Measurements from ENCODE around the gene HCN4.

HCN4 gene

DNA sequence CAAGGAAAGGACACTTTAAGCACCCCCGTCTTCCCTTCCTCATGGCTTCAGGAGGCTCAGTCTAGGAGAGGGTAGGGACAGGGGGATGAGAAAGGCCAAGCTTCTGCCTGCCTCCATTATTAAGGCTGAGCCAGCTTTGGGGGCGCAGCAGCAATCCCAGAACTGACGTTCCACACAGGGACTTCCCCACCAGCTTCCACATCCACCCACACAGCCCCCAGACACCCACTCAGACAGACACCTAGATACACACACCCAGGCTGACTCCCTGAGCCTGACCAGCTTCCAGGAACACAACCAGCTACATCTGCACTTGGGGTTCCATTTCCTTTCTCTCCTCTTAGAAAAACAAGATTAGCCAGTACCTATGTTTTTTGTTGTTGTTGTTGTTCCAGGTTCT lies 4.7 kb downstream of the HCN4 start:
- H3K4me1 ChIP-seq (ENCODE audit: low read length), result peaks cover 8% of the 10 kb centered on the region; the same call in 1 of the 2 replicates
- H3K4me2 ChIP-seq (ENCODE audit: low read length), result no peak overlapping the region
- H3K27ac ChIP-seq (ENCODE audit: low read length), result no peak overlapping the region
- no peak for TF ChIP-seq EZH2phosphoT487 (IDR thresholded peaks at IDR 0.05; ENCODE audit: low read depth)
- TF ChIP-seq, protein P1, sequence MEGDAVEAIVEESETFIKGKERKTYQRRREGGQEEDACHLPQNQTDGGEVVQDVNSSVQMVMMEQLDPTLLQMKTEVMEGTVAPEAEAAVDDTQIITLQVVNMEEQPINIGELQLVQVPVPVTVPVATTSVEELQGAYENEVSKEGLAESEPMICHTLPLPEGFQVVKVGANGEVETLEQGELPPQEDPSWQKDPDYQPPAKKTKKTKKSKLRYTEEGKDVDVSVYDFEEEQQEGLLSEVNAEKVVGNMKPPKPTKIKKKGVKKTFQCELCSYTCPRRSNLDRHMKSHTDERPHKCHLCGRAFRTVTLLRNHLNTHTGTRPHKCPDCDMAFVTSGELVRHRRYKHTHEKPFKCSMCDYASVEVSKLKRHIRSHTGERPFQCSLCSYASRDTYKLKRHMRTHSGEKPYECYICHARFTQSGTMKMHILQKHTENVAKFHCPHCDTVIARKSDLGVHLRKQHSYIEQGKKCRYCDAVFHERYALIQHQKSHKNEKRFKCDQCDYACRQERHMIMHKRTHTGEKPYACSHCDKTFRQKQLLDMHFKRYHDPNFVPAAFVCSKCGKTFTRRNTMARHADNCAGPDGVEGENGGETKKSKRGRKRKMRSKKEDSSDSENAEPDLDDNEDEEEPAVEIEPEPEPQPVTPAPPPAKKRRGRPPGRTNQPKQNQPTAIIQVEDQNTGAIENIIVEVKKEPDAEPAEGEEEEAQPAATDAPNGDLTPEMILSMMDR (IDR thresholded peaks at IDR 0.05; ENCODE audit: low read depth, low read length), result no peak
- no peaks in the 10 kb centered on the region for H3K36me3 ChIP-seq (replicated peaks; ENCODE audit: low read depth, low read length)
- peaks cover 39% of the 10 kb centered on the region for H3K27me3 ChIP-seq (ENCODE audit: low read depth, low read length)
- no peaks in the 10 kb centered on the region for H4K20me1 ChIP-seq (ENCODE audit: insufficient read depth, low read length)
- H3K9me3 ChIP-seq (ENCODE audit: insufficient read depth, low read length), result no peaks in the 10 kb centered on the region
- no peak overlapping the region for H3K4me3 ChIP-seq (ENCODE audit: low read length)
- no peaks in the 10 kb centered on the region for H3K79me2 ChIP-seq (ENCODE audit: low read length)
- H3K9ac ChIP-seq (ENCODE audit: low read length), result no peak overlapping the region
- H2AFZ ChIP-seq (ENCODE audit: low read depth, low read length), result no peak overlapping the region

DNA sequence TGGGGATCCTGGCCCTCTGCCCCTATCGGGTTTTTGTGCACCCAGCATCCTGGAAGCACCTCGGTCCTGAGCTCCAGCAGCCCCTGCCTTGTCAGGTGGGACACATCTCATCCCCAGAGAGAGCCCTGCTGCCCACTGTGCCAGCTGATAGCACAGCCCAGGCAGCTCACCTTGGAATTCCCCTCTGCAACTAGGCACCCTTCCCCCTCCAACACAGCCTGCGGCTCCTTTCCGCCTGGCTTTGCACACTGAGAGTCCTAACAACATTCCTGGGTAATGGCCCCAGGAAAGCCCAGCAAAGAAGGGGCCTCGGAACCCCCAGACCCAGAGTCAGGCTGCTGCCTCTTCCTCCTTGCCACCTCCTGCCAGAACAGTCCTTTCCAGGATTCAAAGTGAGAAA lies 5.9 kb downstream of the HCN4 start:
- Histone ChIP-seq H4K20me1 (ENCODE audit: insufficient read depth, low read length) (no peaks in the 10 kb centered on the region), H2AFZ (ENCODE audit: low read depth, low read length) (no peak overlapping the region), H3K4me2 (ENCODE audit: low read length) (no peak overlapping the region), H3K79me2 (ENCODE audit: low read length) (no peaks in the 10 kb centered on the region), H3K9me3 (ENCODE audit: insufficient read depth, low read length) (no peaks in the 10 kb centered on the region), H3K27ac (ENCODE audit: low read length) (no peak overlapping the region), H3K4me3 (ENCODE audit: low read length) (no peak overlapping the region), H3K36me3 (replicated peaks; ENCODE audit: low read depth, low read length) (no peaks in the 10 kb centered on the region), H3K27me3 (ENCODE audit: low read depth, low read length) (peaks cover 49% of the 10 kb centered on the region), H3K4me1 (ENCODE audit: low read length) (peaks cover 8% of the 10 kb centered on the region; the same call in 1 of the 2 replicates), H3K9ac (ENCODE audit: low read length) (no peak overlapping the region)
- TF ChIP-seq, protein P1 (IDR thresholded peaks at IDR 0.05; ENCODE audit: low read depth, low read length), result no peak
- TF ChIP-seq EZH2phosphoT487 (IDR thresholded peaks at IDR 0.05; ENCODE audit: low read depth), result no peak

DNA sequence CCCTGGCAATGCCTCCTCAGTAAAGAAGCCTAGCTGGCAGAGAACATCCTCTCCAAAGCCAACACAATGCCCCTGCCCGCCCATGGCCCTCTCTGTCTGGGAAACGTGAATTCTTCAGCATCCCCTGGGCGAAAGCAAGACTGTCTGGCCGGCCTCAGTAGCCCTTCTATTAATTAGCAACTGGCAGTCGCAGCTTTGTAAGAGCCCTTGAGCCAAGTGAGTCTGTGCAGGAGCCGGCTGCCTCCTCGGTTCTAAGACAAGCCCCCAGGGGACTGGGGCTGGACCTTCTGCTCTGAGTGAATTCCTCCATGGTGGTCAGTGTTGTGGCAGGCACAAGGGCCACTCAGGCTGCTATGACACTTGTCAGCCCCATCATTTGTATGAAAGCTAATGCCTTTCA lies 7.4 kb downstream of the HCN4 start:
- no peaks in the 10 kb centered on the region for H3K9me3 ChIP-seq (ENCODE audit: insufficient read depth, low read length)
- H3K27ac ChIP-seq (ENCODE audit: low read length), result no peak overlapping the region
- H3K4me2 ChIP-seq (ENCODE audit: low read length), result no peak overlapping the region
- no peak overlapping the region for H3K4me3 ChIP-seq (ENCODE audit: low read length)
- H2AFZ ChIP-seq (ENCODE audit: low read depth, low read length), result no peak overlapping the region
- H3K27me3 ChIP-seq (ENCODE audit: low read depth, low read length), result peaks cover 62% of the 10 kb centered on the region
- TF ChIP-seq, protein P1 (IDR thresholded peaks at IDR 0.05; ENCODE audit: low read depth, low read length), result no peak
- TF ChIP-seq EZH2phosphoT487 (IDR thresholded peaks at IDR 0.05; ENCODE audit: low read depth), result no peak
- no peaks in the 10 kb centered on the region for H3K36me3 ChIP-seq (replicated peaks; ENCODE audit: low read depth, low read length)
- H3K9ac ChIP-seq (ENCODE audit: low read length), result no peak overlapping the region
- no peaks in the 10 kb centered on the region for H4K20me1 ChIP-seq (ENCODE audit: insufficient read depth, low read length)
- no peaks in the 10 kb centered on the region for H3K79me2 ChIP-seq (ENCODE audit: low read length)
- peaks cover 8% of the 10 kb centered on the region; the same call in 1 of the 2 replicates for H3K4me1 ChIP-seq (ENCODE audit: low read length)

DNA sequence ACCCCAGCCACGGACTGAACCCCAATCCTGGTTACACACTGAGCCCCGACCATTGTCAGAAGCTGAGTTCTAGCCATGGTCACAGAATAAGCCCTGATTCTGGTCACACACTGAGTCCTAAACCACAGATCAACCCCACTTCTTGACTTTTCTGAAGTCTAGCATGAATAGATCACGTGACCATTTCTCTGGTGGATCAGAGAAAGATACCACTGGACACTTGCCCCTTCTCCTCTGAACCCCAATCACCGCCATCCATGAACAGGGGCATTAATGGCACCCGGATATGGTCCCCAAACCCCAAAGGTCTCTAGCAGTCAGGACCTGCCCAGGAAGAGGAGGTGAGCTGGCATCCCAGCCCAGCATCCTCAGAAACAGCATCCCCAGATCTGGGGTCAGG lies 9.1 kb downstream of the HCN4 start:
- H3K9ac ChIP-seq (ENCODE audit: low read length), result no peak overlapping the region
- no peaks in the 10 kb centered on the region for H3K9me3 ChIP-seq (ENCODE audit: insufficient read depth, low read length)
- H3K79me2 ChIP-seq (ENCODE audit: low read length), result no peaks in the 10 kb centered on the region
- TF ChIP-seq, protein P1 (IDR thresholded peaks at IDR 0.05; ENCODE audit: low read depth, low read length), result no peak
- no peak for TF ChIP-seq EZH2phosphoT487 (IDR thresholded peaks at IDR 0.05; ENCODE audit: low read depth)
- peaks cover 8% of the 10 kb centered on the region; the same call in 1 of the 2 replicates for H3K4me1 ChIP-seq (ENCODE audit: low read length)
- no peaks in the 10 kb centered on the region for H4K20me1 ChIP-seq (ENCODE audit: insufficient read depth, low read length)
- no peak overlapping the region for H3K27ac ChIP-seq (ENCODE audit: low read length)
- no peak overlapping the region for H3K4me3 ChIP-seq (ENCODE audit: low read length)
- H3K4me2 ChIP-seq (ENCODE audit: low read length), result no peak overlapping the region
- H3K36me3 ChIP-seq (replicated peaks; ENCODE audit: low read depth, low read length), result no peaks in the 10 kb centered on the region
- no peak overlapping the region for H2AFZ ChIP-seq (ENCODE audit: low read depth, low read length)
- peaks cover 58% of the 10 kb centered on the region for H3K27me3 ChIP-seq (ENCODE audit: low read depth, low read length)

Measured in OCI-LY3 (cell line).